Skeletal muscle satellite cell (primary cell): ENCODE data around the gene ADAM8.
A peak's percentile ranks its signal among the peaks of the same experiment; 100 is the strongest.

Experiments used
- H3K27me3 ChIP-seq: 2 replicates; pipeline ENCODE4 v1.7.0; 2013; ENCODE audit warnings: low read length; ENCODE audit not compliant: control insufficient read depth, insufficient read depth
- H3K36me3 ChIP-seq: 2 replicates; pipeline ENCODE4 v1.7.0; 2013; ENCODE audit warnings: mild to moderate bottlenecking, control low read depth, low read length; ENCODE audit not compliant: insufficient read depth
- H3K4me1 ChIP-seq: 2 replicates; pipeline ENCODE4 v1.7.0; 2013; ENCODE audit warnings: low read length; ENCODE audit not compliant: control insufficient read depth, insufficient read depth
- H3K4me2 ChIP-seq: 2 replicates; pipeline ENCODE4 v1.7.0; 2013; ENCODE audit warnings: mild to moderate bottlenecking, low read length
- H3K4me3 ChIP-seq: 2 replicates; pipeline ENCODE4 v1.7.0; 2013; ENCODE audit warnings: low read length
- H3K9ac ChIP-seq: 2 replicates; pipeline ENCODE4 v1.7.0; 2013; ENCODE audit warnings: mild to moderate bottlenecking, low read depth, low read length, moderate library complexity
- H3K9me3 ChIP-seq: replicated peaks from 2 replicates; pipeline ENCODE4 v1.7.0; 2013; ENCODE audit warnings: mild to moderate bottlenecking, control low read depth, low read length

Gene ADAM8

GRCh38 chr10:133306941-133307379 is 30.3 kb upstream of the ADAM8 start:
- Histone ChIP-seq H3K4me2 (peak overlapping the region; percentile 100), H3K9me3 (no peaks in the 10 kb centered on the region), H3K27me3 (no peaks in the 10 kb centered on the region), H3K4me3 (peak overlapping the region; percentile 13), H3K9ac (no peak overlapping the region), H3K4me1 (peaks cover 21% of the 10 kb centered on the region), H3K36me3 (peaks cover 17% of the 10 kb centered on the region)

GRCh38 chr10:133306097-133306476 is 29.4 kb upstream of the ADAM8 start:
- Histone ChIP-seq H3K4me1 (peaks cover 21% of the 10 kb centered on the region), H3K9me3 (no peaks in the 10 kb centered on the region), H3K36me3 (peaks cover 11% of the 10 kb centered on the region), H3K4me2 (no peak overlapping the region), H3K4me3 (no peak overlapping the region), H3K27me3 (no peaks in the 10 kb centered on the region), H3K9ac (no peak overlapping the region)

GRCh38 chr10:133303206-133303605 is 26.5 kb upstream of the ADAM8 start:
- no peak overlapping the region for H3K4me3 ChIP-seq
- peaks cover 21% of the 10 kb centered on the region for H3K4me1 ChIP-seq
- no peaks in the 10 kb centered on the region for H3K9me3 ChIP-seq
- H3K27me3 ChIP-seq = no peaks in the 10 kb centered on the region
- H3K4me2 ChIP-seq = no peak overlapping the region
- no peak overlapping the region for H3K9ac ChIP-seq
- peaks cover 36% of the 10 kb centered on the region for H3K36me3 ChIP-seq

- no peak overlapping the region for H3K9ac ChIP-seq
- H3K4me1 ChIP-seq = peaks cover 16% of the 10 kb centered on the region
- no peaks in the 10 kb centered on the region for H3K9me3 ChIP-seq
- H3K36me3 ChIP-seq = peaks cover 46% of the 10 kb centered on the region
- H3K4me2 ChIP-seq = no peak overlapping the region
- H3K27me3 ChIP-seq = no peaks in the 10 kb centered on the region
- no peak overlapping the region for H3K4me3 ChIP-seq
These were observed 25.6 kb upstream of the ADAM8 start for GRCh38 chr10:133302230-133302629.

- H3K4me1 ChIP-seq = peaks cover 11% of the 10 kb centered on the region
- H3K27me3 ChIP-seq = no peaks in the 10 kb centered on the region
- no peak overlapping the region for H3K9ac ChIP-seq
- H3K9me3 ChIP-seq = no peaks in the 10 kb centered on the region
- H3K4me2 ChIP-seq = no peak overlapping the region
- H3K4me3 ChIP-seq = no peak overlapping the region
- peaks cover 60% of the 10 kb centered on the region for H3K36me3 ChIP-seq
These were observed 23.1 kb upstream of the ADAM8 start for GRCh38 chr10:133299738-133300137.

GRCh38 chr10:133299224-133299623 is 22.6 kb upstream of the ADAM8 start:
- Histone ChIP-seq H3K27me3 (no peaks in the 10 kb centered on the region), H3K9ac (no peak overlapping the region), H3K4me3 (no peak overlapping the region), H3K36me3 (peaks cover 60% of the 10 kb centered on the region), H3K9me3 (no peaks in the 10 kb centered on the region), H3K4me1 (peaks cover 8% of the 10 kb centered on the region), H3K4me2 (no peak overlapping the region)

- peaks cover 5% of the 10 kb centered on the region for H3K4me1 ChIP-seq
- no peak overlapping the region for H3K4me2 ChIP-seq
- H3K9ac ChIP-seq = no peak overlapping the region
- no peaks in the 10 kb centered on the region for H3K9me3 ChIP-seq
- H3K36me3 ChIP-seq = peaks cover 56% of the 10 kb centered on the region
- H3K27me3 ChIP-seq = no peaks in the 10 kb centered on the region
- H3K4me3 ChIP-seq = no peak overlapping the region
These were observed 21.8 kb upstream of the ADAM8 start for GRCh38 chr10:133298466-133298865.

- peaks cover 59% of the 10 kb centered on the region for H3K36me3 ChIP-seq
- no peak overlapping the region for H3K4me3 ChIP-seq
- no peak overlapping the region for H3K4me2 ChIP-seq
- no peaks in the 10 kb centered on the region for H3K9me3 ChIP-seq
- peaks cover 14% of the 10 kb centered on the region for H3K4me1 ChIP-seq
- H3K9ac ChIP-seq = no peak overlapping the region
- no peaks in the 10 kb centered on the region for H3K27me3 ChIP-seq
These were observed 20.8 kb upstream of the ADAM8 start for GRCh38 chr10:133297504-133297903.

- no peak overlapping the region for H3K9ac ChIP-seq
- H3K4me1 ChIP-seq = peaks cover 17% of the 10 kb centered on the region
- no peak overlapping the region for H3K4me2 ChIP-seq
- no peaks in the 10 kb centered on the region for H3K27me3 ChIP-seq
- no peaks in the 10 kb centered on the region for H3K9me3 ChIP-seq
- peaks cover 59% of the 10 kb centered on the region for H3K36me3 ChIP-seq
- no peak overlapping the region for H3K4me3 ChIP-seq
These were observed 19.0 kb upstream of the ADAM8 start for GRCh38 chr10:133295426-133296320.

- Histone ChIP-seq H3K36me3 (peaks cover 58% of the 10 kb centered on the region), H3K4me2 (no peak overlapping the region), H3K9ac (no peak overlapping the region), H3K9me3 (no peaks in the 10 kb centered on the region), H3K27me3 (no peaks in the 10 kb centered on the region), H3K4me1 (peaks cover 17% of the 10 kb centered on the region), H3K4me3 (no peak overlapping the region)
These were observed 17.5 kb upstream of the ADAM8 start for GRCh38 chr10:133294189-133294588.

- no peak overlapping the region for H3K9ac ChIP-seq
- H3K4me3 ChIP-seq = no peak overlapping the region
These were observed 17.1 kb upstream of the ADAM8 start for GRCh38 chr10:133293810-133294119.

More at GRCh38 chr10:133293810-133294119, 17.1 kb upstream of the ADAM8 start:
- Histone ChIP-seq H3K4me2 (no peak overlapping the region), H3K4me1 (peaks cover 17% of the 10 kb centered on the region), H3K9me3 (no peaks in the 10 kb centered on the region), H3K36me3 (peaks cover 60% of the 10 kb centered on the region), H3K27me3 (no peaks in the 10 kb centered on the region)
